Measurements from ENCODE around the gene KRT76.

Gene KRT76

GRCh38 chr12:52809166-52809565, 32.0 kb upstream of the KRT76 start:
- TF ChIP-seq CTCF (IDR thresholded peaks at IDR 0.05; ENCODE audit: control extremely low read depth, extremely low read depth, low read depth, missing control alignments) = no peak
- ChIA-PET POLR2A (no interaction called here), CTCF (no interaction called here)
- DNase-seq (ENCODE audit: extremely low spot score) = no peak

- TF ChIP-seq CTCF (IDR thresholded peaks at IDR 0.05; ENCODE audit: control extremely low read depth, extremely low read depth, low read depth, missing control alignments) = no peak
- ChIA-PET CTCF (interaction anchor here (1.3 kb wide), 1 partner anchor 12 kb away, joined by 4 read pairs; the partner anchor contains the start of gene KRT3), POLR2A (no interaction called here)
- DNase-seq (ENCODE audit: extremely low spot score) = no peak
These were observed 31.5 kb upstream of the KRT76 start for GRCh38 chr12:52808573-52809160.

- CTCF ChIA-PET = interaction anchor here (1.3 kb wide), 1 partner anchor 11 kb away, joined by 4 read pairs; the partner anchor contains the start of gene KRT3
- no peak for TF ChIP-seq CTCF (IDR thresholded peaks at IDR 0.05; ENCODE audit: control extremely low read depth, extremely low read depth, low read depth, missing control alignments)
- DNase-seq (ENCODE audit: extremely low spot score) = no peak
- POLR2A ChIA-PET = no interaction called here
These were observed 30.7 kb upstream of the KRT76 start for GRCh38 chr12:52807544-52808470.

GRCh38 chr12:52806821-52807543, 29.8 kb upstream of the KRT76 start:
- POLR2A ChIA-PET = no interaction called here
- no peak for TF ChIP-seq CTCF (IDR thresholded peaks at IDR 0.05; ENCODE audit: control extremely low read depth, extremely low read depth, low read depth, missing control alignments)

GRCh38 chr12:52806169-52806811, 29.1 kb upstream of the KRT76 start:
- ChIA-PET POLR2A (no interaction called here), CTCF (no interaction called here)
- DNase-seq (ENCODE audit: extremely low spot score) = no peak
- TF ChIP-seq CTCF (IDR thresholded peaks at IDR 0.05; ENCODE audit: control extremely low read depth, extremely low read depth, low read depth, missing control alignments) = no peak

More at GRCh38 chr12:52806821-52807543, 29.8 kb upstream of the KRT76 start:
- CTCF ChIA-PET = no interaction called here
- DNase-seq (ENCODE audit: extremely low spot score) = no peak

- ChIA-PET POLR2A (no interaction called here), CTCF (no interaction called here)
These were observed 28.6 kb upstream of the KRT76 start for GRCh38 chr12:52805739-52806138.

More at GRCh38 chr12:52805739-52806138, 28.6 kb upstream of the KRT76 start:
- DNase-seq (ENCODE audit: extremely low spot score) = no peak
- no peak for TF ChIP-seq CTCF (IDR thresholded peaks at IDR 0.05; ENCODE audit: control extremely low read depth, extremely low read depth, low read depth, missing control alignments)
